ENCODE data around the gene CCR5AS.
"Not testable (repeated sequence)": the region's sequence is repeated elsewhere in the genome, so short reads cannot be mapped to it uniquely, and the experiment has no call there.

CCR5AS gene

DNA sequence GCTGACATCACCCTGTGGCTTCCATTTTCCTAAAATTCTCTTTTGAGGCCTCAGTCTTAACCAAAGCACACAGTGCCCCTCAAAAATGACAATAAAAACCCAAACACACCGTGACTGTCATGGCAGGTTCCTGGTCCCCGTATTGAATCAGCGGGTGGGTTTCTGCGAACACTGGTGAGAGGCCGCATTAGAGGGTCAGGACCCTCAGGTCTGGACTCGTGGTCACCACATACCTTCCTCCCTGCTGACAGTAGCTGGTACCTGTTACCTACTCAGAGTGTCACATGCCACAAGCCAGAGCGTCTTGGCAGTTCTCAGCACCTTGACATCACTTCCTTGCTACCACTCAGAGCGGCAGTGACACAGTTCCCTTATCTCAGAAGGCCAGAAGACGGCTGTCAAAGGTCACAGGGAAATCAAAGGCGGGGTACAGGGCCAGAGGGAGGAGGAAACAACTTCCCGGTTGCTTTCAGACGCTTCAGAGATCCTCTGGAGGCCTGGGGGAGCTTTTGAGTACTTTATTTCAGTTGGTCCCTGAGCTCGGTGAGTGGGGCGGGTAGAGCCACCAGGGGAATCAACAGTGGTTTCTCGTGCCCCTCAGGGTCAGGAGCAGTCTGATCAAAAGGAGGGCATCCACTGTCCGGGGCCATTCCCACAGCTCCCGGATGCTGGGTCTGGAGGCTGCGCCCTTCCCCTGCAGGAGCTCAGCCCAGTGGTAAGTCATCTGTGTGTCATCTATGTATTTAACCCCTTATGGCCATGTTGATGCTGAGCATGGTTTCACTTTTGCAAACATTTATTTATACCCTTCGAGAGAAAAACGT, at the start of gene CCR5AS, which contains the start of gene CCRL2:
Gene CCR5AS (minus strand): TSS at position 279 of the 824 bp plus-strand sequence.
Gene CCRL2 (plus strand): TSS at position 472 of the 824 bp plus-strand sequence. CDS start 821 bp downstream, outside the sequence.
- DNase-seq (ENCODE audit: low read depth in 2 of 2), result peak in 1 of 2 experiments; percentile 9

DNA sequence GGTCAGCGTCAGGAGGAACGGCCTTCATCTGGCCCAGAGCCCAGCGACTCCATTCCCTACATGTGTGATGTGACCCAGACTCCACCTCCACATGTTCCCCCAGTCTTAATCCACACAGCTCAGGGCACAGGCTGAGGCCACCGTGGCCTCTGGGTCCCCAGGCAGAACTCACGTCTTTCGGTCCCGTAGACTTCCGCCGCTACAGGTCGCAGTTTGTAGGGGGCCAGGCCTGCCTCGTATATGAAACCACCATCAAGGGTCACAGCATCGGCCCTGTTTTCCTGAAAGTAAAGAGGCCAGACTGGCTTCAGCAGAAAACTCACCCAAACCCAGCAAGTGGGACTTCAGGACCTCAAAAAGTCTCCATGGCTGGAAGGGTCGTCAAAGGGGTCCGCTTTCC, 49.3 kb upstream of the CCR5AS start:
- no peak for DNase-seq (ENCODE audit: low read depth in 2 of 2)

DNA sequence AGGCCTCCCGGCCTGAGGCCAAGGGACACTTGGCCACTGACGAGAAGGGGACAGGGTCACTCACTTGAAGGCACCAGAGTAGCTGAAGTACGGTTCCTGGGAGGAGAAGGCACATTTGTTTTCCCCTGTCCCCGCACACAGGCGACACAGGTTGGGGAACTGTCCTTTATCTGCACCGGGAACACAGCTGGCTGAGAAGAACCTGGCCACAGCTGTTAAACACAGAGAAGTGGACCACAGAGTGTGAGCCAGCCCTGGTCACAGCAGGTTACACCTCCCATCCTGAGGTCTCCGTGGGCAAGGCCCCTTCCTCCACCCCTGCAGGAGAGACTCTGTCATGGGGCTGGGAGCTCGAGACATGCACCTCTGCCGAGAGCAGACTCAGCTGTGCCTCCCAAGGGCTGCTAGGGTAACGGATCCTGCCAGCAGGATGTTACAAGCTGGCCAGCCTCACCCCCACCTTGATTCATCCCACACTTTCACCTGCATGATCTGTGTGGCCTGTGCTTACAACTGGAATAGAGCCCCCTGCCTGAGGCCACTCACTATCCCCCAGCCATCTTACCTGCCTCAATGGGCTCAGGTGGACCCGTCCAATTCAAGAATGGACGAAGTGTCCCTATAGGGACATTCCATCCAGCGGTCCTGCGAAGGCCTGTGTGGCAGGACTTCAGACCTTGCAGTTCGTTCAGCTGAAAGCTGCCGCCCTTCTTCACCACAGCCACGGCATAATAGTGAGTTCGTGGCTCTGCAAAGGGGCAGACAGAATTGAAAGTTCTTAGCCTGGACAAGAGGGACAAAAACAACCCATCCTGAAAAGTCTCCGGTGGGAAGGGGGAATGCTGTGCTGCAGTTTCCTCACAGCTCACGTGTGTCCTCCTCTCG, 48.6 kb upstream of the CCR5AS start:
- DNase-seq (ENCODE audit: low read depth in 2 of 2), result no peak

DNA sequence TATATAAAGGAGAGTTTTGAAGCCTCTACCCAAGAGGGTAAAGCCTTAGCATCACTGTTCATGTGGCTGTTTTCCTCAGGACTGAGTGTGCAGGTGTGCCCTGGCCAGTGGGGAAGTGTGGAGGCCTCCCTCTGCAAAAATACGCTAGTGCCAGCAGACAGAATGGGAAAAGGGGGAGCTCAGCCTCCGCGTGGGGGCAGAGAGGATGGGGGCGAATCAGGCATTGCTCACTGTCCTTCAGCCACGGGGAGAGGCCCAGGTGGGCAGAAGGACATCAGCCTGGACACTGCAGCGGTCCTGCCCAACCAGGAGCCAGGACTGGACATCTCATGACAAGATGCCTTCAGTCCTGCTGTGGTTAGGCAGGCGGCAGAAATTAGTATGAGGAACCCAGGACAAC, 47.7 kb upstream of the CCR5AS start:
- no peak for DNase-seq (ENCODE audit: low read depth in 2 of 2)

DNA sequence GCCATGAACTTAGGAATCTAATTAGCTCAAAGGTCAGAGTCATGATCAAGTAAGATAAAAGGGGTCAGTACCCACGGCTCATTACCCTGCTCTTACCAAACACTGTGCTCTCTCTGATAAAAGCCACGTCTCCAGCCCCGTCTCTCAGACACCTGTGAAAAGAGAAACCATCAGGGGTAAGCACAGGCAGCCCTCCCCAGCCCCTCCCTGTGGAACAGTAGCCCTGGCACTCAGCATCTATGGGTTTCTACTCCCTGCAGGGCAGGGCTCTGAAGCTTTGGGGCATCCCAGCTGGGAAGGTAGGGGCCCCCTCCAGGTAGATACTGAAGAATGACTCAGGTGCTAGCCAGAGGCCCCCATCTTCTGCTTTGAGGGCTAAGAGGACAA, 47.3 kb upstream of the CCR5AS start:
- no peak for DNase-seq (ENCODE audit: low read depth in 2 of 2)

DNA sequence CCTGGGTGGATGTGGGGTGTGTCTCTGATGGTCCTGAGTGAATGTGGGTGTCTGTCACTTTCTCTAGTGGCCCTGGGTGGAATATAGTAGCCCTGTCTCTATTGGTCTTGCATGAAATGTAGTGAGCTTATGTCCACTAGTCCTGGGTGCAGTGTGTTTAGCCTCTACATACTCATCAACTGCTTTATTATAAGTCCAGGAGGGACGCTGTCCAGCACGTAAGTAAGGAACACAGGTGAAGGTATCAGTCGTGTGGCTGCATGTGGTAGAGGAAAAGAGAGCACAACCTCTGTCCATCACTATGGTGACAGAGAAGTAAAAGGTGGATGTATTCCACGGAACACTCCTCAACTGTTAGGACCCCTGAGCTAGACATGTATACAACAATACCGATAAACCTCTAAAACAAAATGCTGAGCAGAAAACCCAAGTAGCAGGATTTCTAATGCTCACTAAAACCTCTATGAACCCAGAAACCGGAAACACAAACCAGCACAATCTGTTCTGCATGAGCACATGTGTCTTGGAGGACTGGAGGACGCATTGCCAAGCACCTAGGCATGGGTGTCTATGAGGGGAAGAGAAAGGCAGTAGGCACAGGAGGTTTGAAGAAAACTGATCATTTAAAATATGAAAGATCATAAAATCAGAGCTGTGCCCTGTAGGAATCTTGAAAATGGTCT, 46.8 kb upstream of the CCR5AS start:
- DNase-seq (ENCODE audit: low read depth in 2 of 2), result no peak

DNA sequence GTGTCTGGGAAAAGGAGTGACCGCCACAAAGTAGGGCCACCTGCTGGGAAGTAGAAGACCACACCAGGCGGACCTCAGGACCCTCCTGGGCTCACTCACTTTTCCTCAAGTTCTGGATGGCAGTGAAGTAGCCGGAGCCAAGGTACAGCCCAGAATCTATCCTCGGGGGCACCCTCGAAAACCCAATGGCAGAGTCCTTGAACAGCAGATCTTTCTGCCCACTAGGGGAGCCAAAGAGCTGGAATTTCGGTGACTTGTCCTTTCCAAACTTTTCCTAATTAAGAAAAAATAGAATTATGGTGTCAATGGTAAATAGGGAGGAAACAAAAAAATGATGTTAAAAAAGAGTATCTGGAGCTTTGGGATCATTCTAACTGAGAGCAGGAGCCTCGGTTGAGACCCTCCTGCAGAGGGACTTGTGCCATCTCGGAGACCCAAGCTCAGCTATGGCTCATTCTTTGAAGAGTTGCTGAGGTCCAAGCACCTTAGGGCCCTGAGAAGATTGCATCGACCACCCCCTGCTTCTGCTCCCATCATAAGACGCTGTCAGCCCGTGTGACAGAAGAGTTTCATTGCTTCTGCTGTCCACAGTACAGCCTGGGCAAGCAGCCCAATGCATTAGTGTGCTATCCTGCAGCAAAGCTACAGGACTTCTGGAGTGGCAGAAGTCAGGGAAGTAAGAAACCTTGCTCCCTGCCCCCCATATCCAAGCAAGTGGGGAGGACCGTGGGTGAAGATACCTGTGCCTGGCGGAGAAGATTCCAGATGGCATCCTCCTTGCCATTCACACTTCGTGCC, 43.1 kb upstream of the CCR5AS start:
- no peak for DNase-seq (ENCODE audit: low read depth in 2 of 2)

DNA sequence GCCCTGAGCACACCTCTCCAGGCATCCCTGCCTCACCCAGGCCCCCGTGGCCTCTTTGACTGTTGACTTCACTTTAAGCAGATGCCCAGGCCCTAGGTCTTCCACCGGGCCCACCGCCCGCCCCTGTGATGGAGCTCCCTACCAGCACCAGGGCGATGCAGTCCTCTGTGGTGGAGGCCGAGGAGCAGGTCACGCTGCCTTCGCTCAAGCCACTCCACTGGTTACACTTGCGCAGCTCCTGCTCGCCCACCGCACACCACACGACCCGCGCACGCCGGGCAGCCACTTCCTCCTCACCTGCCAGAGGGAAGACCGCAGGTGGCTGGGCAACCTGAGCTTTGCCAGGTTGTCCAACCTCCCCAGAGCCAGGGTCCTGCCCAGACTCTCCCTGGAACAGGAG, 41.9 kb upstream of the CCR5AS start:
- no peak for DNase-seq (ENCODE audit: low read depth in 2 of 2)

DNA sequence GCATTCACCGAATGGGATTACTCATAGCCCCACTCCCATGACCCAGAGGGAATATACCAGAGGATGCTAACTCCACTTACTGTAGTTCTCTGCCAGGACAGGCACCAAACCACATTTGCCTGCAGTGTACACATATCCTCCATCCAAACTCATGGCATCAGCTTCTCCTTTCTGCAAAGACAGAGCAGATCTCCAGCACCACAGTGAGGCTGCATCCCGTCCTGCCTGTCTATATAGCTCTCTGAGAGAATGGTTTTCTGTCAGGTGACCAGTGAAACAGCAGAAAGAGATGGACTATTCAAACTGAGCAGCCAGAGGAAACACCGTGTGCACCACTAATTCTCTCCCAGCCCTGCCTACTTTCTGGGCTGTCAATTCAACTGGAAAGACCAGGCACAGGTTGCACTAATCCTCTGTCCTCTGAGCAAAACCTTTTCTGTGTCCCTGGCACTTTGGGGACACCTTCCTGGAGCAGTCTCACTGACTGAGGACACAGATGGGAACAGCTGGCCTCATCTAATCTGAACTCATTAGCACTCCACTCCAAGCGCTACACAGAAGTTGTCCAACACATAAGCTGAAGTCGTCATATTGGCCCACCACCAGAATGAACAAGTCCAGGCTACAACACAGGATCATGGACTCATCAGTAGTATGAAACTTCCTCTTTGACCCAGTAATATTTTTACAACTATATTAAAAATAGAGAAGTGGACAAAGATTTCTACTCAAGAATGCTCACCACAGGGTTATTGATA, 40.5 kb upstream of the CCR5AS start:
- no peak for DNase-seq (ENCODE audit: low read depth in 2 of 2)

DNA sequence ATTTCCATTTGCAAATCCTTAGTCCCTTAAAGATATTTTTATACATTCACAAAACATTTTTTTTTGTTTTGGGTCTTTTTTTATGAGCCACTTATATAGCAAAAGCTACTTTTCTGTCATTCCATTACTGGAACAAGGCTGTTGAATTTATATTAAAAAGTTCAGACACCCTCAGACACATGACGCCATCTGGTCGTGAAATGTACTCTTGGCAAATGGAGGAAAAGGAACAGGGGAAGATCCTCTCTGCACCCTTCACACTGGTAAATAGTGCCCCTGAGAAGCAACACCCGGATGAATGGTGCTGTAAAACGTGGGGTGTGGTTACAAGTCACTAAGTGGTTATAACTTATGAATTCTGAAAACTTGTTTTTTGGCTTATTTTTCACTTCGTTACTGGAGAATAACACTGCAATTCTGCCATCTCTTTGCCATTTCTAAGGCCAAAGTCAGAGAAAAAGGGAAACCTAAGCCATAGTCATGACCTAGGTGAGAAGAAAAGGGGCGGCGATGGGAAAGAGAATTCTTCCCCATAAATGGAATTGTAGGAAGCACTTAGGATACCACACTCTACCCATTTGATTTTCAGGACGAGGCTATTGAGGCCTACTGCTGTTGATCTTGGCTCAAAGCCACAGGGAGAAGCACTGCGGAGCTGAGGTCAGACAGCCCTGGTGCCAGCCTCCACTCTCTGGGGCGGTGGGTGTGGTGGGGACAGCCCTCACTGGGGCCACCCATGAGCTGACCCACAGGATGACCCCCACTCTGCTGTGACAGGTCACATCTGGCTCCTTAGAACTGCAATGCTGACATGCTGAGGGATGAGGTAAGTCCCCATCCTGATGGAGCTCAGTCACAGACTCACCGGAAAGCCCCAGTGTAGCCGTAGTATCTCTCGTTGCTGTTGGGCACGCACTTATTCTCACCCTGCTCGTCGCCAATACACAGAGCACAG, 36.0 kb upstream of the CCR5AS start:
- DNase-seq (ENCODE audit: low read depth in 2 of 2), result no peak

DNA sequence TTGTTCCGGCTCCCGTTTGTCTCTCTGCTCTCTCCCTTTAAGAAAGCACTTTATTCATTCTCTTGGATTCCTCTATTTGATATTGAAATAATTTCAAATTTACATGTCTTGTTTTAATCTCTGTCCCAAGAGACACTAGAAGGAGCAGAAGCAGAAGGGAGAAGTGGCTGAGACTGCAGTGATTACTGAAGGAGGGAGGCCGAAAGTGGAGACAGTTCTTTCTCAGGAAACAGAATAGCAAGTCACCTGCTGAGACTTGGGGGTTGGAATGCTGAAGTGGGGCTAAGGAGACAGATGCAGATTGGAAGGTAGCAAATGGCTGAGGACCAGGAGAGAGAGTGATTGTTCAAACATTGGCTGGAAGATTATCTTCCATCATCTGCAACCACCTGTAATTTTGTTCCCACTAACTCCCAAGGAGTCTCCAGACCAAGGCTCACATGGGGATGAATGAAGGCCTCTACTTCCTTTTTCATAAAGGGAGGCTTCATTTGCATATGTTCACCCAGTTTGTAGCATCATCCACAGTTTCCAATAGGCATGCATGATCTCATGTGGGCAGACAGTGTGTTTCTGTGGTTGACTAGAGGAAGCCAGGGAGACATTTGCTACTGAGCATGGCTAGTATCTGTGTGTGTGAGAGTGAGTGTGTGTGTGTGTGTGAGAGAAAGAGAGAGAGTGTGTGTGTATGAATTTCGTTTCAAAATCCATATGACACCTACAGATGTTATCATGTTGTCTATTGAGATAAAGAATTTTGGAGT, 33.8 kb upstream of the CCR5AS start:
- peak in 1 of 2 experiments; percentile 7 for DNase-seq (ENCODE audit: low read depth in 2 of 2)

DNA sequence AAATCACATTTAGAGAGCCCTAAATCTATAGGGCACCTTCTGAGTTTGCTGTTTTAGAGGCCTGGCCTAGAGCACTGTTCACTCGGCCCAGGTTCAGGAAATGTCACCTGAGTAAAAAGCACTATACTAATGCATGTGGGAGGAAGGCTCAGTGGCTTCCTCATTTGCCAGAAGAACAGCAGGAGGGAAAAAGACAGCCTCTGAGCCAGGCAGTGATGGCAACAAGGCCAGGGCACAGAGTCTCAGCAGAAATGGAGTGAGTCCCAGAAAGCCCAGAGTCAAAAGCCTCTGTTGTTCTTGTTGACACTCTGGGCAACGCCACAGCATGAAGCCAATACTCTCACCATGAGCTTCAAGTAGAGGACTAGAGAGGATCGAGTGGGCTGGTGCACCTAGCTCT, 32.0 kb upstream of the CCR5AS start:
- DNase-seq (ENCODE audit: low read depth in 2 of 2), result no peak

DNA sequence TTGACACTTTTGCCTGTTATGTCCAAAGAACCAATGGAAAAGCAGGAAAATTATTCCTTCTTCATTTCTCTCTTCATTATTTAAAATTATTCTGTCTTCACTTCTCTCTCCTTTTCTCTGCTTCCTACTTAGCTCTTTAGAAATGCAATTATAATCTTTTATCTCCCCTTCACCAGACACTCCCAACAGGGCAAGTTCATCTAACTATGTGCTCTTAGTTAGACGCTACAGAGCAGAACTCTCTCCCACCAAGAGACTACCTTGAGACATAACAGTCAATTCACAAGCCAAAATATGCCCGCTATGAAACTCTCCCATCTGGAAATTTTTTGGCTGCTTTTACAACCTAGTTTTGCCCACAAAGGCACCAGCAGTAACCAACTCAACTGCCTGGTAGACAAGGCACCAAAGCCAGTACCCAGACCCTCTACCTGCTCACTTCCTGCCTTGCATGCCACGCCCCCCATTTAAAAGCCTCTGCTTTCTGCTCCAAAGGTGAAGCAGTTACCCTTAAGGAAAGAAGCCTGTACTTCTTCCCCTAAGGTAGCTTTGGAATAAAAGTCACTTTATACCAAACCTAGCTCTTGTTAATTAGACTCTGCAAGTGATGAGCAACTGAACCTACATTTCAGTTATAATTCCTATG, 28.3 kb upstream of the CCR5AS start:
- DNase-seq (ENCODE audit: low read depth in 2 of 2), result no peak

DNA sequence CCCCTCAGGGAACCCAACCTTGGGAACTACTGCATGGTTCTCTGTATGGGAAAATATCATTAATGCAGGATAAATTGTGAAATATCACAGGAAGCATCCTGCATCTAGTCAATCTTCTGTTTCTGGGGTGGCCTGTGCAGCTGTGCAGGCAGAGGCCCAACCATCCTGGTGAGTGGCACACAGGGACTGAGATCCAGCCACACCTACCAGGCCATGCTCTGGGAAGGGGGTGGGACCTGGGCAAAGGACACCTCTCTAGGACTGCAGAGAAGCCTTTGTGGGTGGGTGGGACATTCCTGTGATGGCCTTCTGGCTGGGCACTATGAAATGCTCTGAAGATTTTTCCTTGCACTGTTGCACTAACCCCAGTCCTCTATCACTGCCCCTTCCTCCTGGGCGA, 27.0 kb upstream of the CCR5AS start:
- DNase-seq (ENCODE audit: low read depth in 2 of 2), result no peak

DNA sequence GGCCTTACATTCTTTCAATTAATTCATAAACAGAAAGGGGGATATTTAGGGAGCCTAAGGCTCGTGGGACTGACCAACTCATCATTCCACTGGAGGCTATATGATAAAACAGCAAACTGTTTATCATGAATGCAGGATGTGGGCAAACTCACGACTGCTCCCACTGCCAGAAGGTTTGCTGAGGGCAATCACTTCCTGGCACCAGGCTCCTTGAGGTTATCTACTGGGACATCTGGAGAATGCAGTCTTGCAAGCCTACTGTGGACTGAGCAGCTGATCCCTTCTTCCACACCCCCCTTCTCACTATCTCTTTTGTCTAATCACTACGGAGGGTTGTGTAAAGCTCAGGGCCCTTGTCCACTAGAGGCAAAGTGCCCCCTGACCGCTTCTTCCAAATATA, 26.3 kb upstream of the CCR5AS start:
- not testable (repeated sequence) for DNase-seq (ENCODE audit: low read depth in 2 of 2)

DNA sequence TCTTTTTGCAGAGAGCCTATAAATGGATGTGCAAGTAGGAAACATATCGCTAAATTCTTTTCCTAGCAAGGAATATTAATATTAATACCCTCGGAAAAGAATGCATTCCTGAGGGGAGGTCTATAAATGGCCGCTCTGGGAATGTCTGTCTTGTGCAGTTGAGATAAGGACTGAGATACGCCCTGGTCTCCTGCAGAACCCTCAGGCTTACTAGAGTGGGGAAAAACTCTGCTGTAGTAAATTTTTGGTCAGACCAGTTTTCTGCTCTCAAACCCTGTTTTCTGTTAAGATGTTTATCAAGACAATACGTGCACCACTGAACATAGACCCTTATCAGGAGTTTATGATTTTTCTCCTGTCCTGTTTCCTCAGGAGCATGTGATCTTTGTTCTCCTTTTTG, 25.0 kb upstream of the CCR5AS start:
- DNase-seq (ENCODE audit: low read depth in 2 of 2), result not testable (repeated sequence)

DNA sequence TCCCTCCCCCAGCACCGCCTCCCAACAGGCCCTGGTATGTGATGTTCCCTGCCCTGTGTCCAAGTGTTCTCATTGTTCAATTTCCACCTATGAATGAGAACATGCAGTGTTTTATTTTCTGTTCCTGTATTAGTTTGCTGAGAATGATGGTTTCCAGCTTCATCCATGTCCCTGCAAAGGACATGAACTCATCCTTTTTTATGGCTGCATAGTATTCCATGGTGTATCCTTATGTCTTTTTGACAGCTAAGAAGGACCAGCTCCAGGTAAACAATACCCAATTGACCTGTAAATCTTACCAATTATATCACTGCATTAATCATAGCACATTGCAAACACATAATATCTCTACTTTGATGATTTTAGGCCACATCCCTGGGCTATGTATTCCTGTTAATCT, 24.0 kb upstream of the CCR5AS start:
- not testable (repeated sequence) for DNase-seq (ENCODE audit: low read depth in 2 of 2)

DNA sequence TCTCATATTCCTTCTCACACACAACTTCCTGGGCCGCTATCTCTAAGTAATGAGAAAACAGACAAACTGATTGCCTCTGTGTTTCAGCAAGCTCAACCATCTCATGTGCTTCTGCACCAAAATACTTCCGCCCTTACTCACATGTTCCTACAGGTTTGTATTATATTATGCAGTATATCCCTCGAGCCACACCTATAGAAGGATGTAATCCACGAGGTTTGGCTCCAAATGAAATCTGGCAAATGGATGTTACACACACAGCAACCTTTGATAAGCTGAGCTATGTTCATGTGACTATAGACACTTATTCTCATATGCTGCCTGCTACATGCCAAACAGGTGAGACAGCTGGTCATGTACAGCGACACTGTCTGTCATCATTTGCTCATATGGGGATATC, 22.8 kb upstream of the CCR5AS start:
- no peak for DNase-seq (ENCODE audit: low read depth in 2 of 2)
